GM12878 (cell line): ENCODE results near the gene STK39. TPM values are rescaled to one million over a fixed set of nuclear protein-coding genes. Genes with fewer than 3 reads are reported as not detected.

ENCODE experiments used
- ATAC-seq: fragments of 200-7000 bp; cut with Tn5 transposase; 3 replicates; pipeline ENCODE4 v1.9.1; 2020; ENCODE audit warnings: mild to moderate bottlenecking, moderate library complexity
- BruUV-seq: library from RNA; stranded (reverse); fragments of 400-500 nt; replicated peaks from 2 replicates; lab custom pipeline; 2021; lab: Mats Ljungman, UMichigan
- CTCF ChIA-PET: fragments of 300-600 bp; sonication (Branson Sonifier 250); formaldehyde crosslinking; extraction: SDS; loops from one replicate; lab custom pipeline; 2021; ENCODE audit warnings: inconsistent platforms; lab: Yijun Ruan, JAX
- POLR2A ChIA-PET: fragments of 350-600 bp; formaldehyde crosslinking; extraction: SDS; loops from one replicate; lab custom pipeline; 2021; ENCODE audit warnings: inconsistent platforms; lab: Charles Lee
- RAD21 ChIA-PET: fragments of 300-600 bp; sonication (Branson Sonifier 250); formaldehyde crosslinking; loops from one replicate; lab custom pipeline; 2023; ENCODE audit warnings: antibody characterized with exemption; ENCODE audit not compliant: unreplicated experiment; lab: Charles Lee
- SMC1A ChIA-PET: fragments of 300-600 bp; sonication (Branson Sonifier 250); formaldehyde crosslinking; loops from one replicate; lab custom pipeline; 2023; ENCODE audit not compliant: unreplicated experiment, uncharacterized antibody; lab: Charles Lee
- DNase-seq: peaks from one replicate; pipeline ENCODE4 v3.0.0-alpha.2; 2011; ENCODE audit warnings: low read depth, low spot score
- FAIRE-seq: peaks from 3 replicates; lab custom pipeline; 2011; peaks lifted over from hg19 to GRCh38; lab: Jason Lieb, UNC
- H2AFZ ChIP-seq: 2 replicates; pipeline ENCODE4 v1.6.0; 2011; ENCODE audit warnings: low read depth, low read length, control low read depth; ENCODE audit not compliant: control insufficient read depth
- H3K27ac ChIP-seq: 2 replicates; pipeline ENCODE4 v1.5.1; 2011; ENCODE audit warnings: control low read depth; ENCODE audit not compliant: control insufficient read depth, insufficient read depth
- H3K27me3 ChIP-seq, 2 experiments: replicated peaks in 1 of 2; 2 replicates each; pipeline versions ENCODE4 v1.6.0 to v1.6.1; 2011; ENCODE audit warnings: low read length in 1 of 2; ENCODE audit not compliant: control insufficient read depth in 2 of 2, insufficient read depth in 2 of 2
- H3K36me3 ChIP-seq, 2 experiments: 2 replicates each; pipeline ENCODE4 v1.5.1; 2011; ENCODE audit warnings: low read length in 1 of 2; ENCODE audit not compliant: control insufficient read depth in 2 of 2, insufficient read depth in 2 of 2
- H3K4me1 ChIP-seq: 2 replicates; pipeline ENCODE4 v1.6.1; 2011; ENCODE audit warnings: mild to moderate bottlenecking, low read length, moderate library complexity, mixed read lengths; ENCODE audit not compliant: control insufficient read depth, insufficient read depth
- H3K4me2 ChIP-seq: 2 replicates; pipeline ENCODE4 v1.6.0; 2011; ENCODE audit warnings: control low read depth; ENCODE audit not compliant: control insufficient read depth, insufficient read depth
- H3K4me3 ChIP-seq: fragments of 200-600 bp; sonication (generic); 2 replicates; pipeline ENCODE4 v1.5.1; 2016
- H3K79me2 ChIP-seq: 2 replicates; pipeline ENCODE4 v1.6.0; 2011; ENCODE audit warnings: low read length; ENCODE audit not compliant: control insufficient read depth, insufficient read depth
- H3K9ac ChIP-seq: 2 replicates; pipeline ENCODE4 v1.8.0; 2011; ENCODE audit warnings: low read length, control low read depth, mixed read lengths; ENCODE audit not compliant: control insufficient read depth, insufficient read depth
- H3K9me3 ChIP-seq: replicated peaks from 3 replicates; pipeline ENCODE4 v1.5.1; 2011; ENCODE audit warnings: mild to moderate bottlenecking, low read length; ENCODE audit not compliant: control insufficient read depth, insufficient read depth
- H4K20me1 ChIP-seq: 2 replicates; pipeline ENCODE4 v1.6.0; 2011; ENCODE audit not compliant: control insufficient read depth, insufficient read depth
- EGR1 ChIP-seq, 2 experiments: IDR thresholded peaks; 1 replicate in 1 of 2; 2 replicates in 1 of 2; pipeline ENCODE4 v1.6.1; 2011 to 2012; ENCODE audit warnings: low read depth in 2 of 2, low read length in 2 of 2, borderline replicate concordance in 1 of 2, mild to moderate bottlenecking in 1 of 2, moderate library complexity in 1 of 2
- MEF2B ChIP-seq: fragments of 450-650 bp; IDR thresholded peaks from 2 replicates; pipeline ENCODE4 v1.6.1; 2018; ENCODE audit warnings: mild to moderate bottlenecking, moderate library complexity; ENCODE audit not compliant: partially characterized antibody, poor library complexity, severe bottlenecking
- NR2C1 ChIP-seq: fragments of 450-650 bp; IDR thresholded peaks from 2 replicates; pipeline ENCODE4 v1.6.1; 2017; ENCODE audit warnings: antibody characterized with exemption, mild to moderate bottlenecking, moderate library complexity
- POLR2AphosphoS5 ChIP-seq: IDR thresholded peaks from 2 replicates; pipeline ENCODE4 v1.6.1; 2011; ENCODE audit warnings: mild to moderate bottlenecking, low read length, inconsistent platforms
- SMAD1 ChIP-seq: fragments of 450-650 bp; IDR thresholded peaks from 2 replicates; pipeline ENCODE4 v1.6.1; 2018; ENCODE audit warnings: mild to moderate bottlenecking, low read depth; ENCODE audit not compliant: partially characterized antibody
- ZNF207 ChIP-seq: fragments of 450-650 bp; IDR thresholded peaks from 2 replicates; pipeline ENCODE4 v1.6.1; 2014; ENCODE audit warnings: antibody characterized with exemption, mild to moderate bottlenecking, borderline replicate concordance
- WGBS: methylation state at CpG from one replicate; pipeline ENCODE4 v1.1.6; 2016; ENCODE audit warnings: low lambda C conversion rate; ENCODE audit not compliant: insufficient replicate concordance, insufficient coverage; ENCODE audit errors: missing lambda C conversion rate; 5-methylcytosine and 5-hydroxymethylcytosine counted together
- in situ Hi-C: fragments of 300-500 bp; cut with MboI; formaldehyde crosslinking; loops from 9 replicates; pipeline ENCODE4 v1.14.3; 2018; ENCODE audit warnings: mixed read lengths
- intact Hi-C: fragments of 100-400 bp; cut with micrococcal nuclease; formaldehyde crosslinking; loops from one replicate; pipeline ENCODE4 v1.14.2; 2022; ENCODE audit not compliant: unreplicated experiment
- polyA plus RNA-seq, 11 experiments: library from polyadenylated mRNA; depleted of rRNA in 4 of 11; unstranded in 6 of 11; stranded (reverse) in 5 of 11; fragments of >200 nt; fragmentation: Nextera tagmentation in 4 of 11; fragmentation: Illumina TruSeq in 1 of 11; extraction: Ambion mirVana in 4 of 11; extraction: Trizol in 1 of 11; gene quantifications; 1 replicate in 1 of 11; 2 replicates in 10 of 11; pipeline versions ENCODE4 v1.2.1 to v1.2.3, GENCODE V29; 2011 to 2016; ENCODE audit warnings: inconsistent platforms in 2 of 11, missing spikeins in 2 of 11, low read depth in 1 of 11
- total RNA-seq, 4 experiments: library from RNA; depleted of rRNA in 3 of 4; stranded (reverse); fragments of >200 nt in 3 of 4; fragmentation: Illumina TruSeq in 1 of 4; extraction: Trizol in 1 of 4; gene quantifications; 2 replicates each; pipeline versions ENCODE4 v1.2.1 to v1.2.3, GENCODE V29; 2013 to 2021
- TF ChIP-seq, protein P1 (sequence below): fragments of 450-650 bp; IDR thresholded peaks from 2 replicates; pipeline ENCODE4 v1.6.1; 2018; ENCODE audit warnings: mild to moderate bottlenecking, low read depth, moderate library complexity; ENCODE audit not compliant: partially characterized antibody
- TF ChIP-seq, protein P2 (sequence below): fragments of 450-650 bp; IDR thresholded peaks from 2 replicates; pipeline ENCODE4 v1.6.1; 2017; ENCODE audit warnings: antibody characterized with exemption, mild to moderate bottlenecking, moderate library complexity

Gene STK39
- total and polyA plus RNA-seq, 10 of the 15 experiments (the other 5 are each of a cell fraction or from before 2014, with no cell fraction given), result 0.03 to 0.21 (median 0.07) TPM; not detected in 5

DNA sequence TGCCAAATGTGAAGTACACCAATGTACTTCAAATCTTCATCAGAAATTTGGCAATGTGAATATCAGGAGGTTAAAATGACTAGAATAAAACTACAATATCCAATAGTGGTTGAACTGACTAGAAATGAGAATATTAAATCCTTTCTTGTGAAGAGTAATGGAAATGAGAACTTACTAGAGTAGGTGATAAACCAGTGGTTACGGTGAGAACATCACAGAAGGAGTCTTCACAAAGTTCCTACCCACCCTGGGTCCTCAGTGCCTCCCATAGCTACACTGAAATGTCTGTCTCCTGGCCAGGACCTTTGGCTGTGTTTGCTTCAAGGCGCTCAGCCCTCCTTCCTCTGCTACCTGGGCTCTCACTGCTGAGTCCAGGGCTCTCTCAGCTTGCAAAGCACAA lies 289.7 kb downstream of the STK39 start:
- RAD21 ChIA-PET, result interaction anchor here (1.4 kb wide), 1 partner anchor 161 kb away, joined by 4 read pairs; no protein-coding TSS in a partner anchor
- no peaks in the 10 kb centered on the region for H3K36me3 ChIP-seq

More for the DNA sequence above, 289.7 kb downstream of the STK39 start:
- Histone ChIP-seq H3K79me2 (no peaks in the 10 kb centered on the region), H4K20me1 (no peaks in the 10 kb centered on the region), H3K9ac (no peak overlapping the region), H3K4me2 (no peak overlapping the region), H3K4me3 (no peak overlapping the region), H3K27me3 (no peaks in the 10 kb centered on the region; a peak in 2 of 4 replicates), H3K9me3 (no peaks in the 10 kb centered on the region), H3K4me1 (no peaks in the 10 kb centered on the region), H3K27ac (no peak overlapping the region), H2AFZ (no peak overlapping the region)
- no peak for ATAC-seq
- no peak for FAIRE-seq
- 58% methylated on average over 2 of the region's 2 CpGs for WGBS
- CTCF ChIA-PET, result interaction anchor here (2.0 kb wide), 1 partner anchor 161 kb away, joined by 5 read pairs; no protein-coding TSS in a partner anchor
- POLR2A ChIA-PET, result no interaction called here
- no peak for DNase-seq
- TF ChIP-seq EGR1 (IDR thresholded peaks at IDR 0.05; ENCODE audit: borderline replicate concordance in 1 of 2, low read depth in 2 of 2, low read length in 2 of 2), result no peak
- TF ChIP-seq, protein P1, sequence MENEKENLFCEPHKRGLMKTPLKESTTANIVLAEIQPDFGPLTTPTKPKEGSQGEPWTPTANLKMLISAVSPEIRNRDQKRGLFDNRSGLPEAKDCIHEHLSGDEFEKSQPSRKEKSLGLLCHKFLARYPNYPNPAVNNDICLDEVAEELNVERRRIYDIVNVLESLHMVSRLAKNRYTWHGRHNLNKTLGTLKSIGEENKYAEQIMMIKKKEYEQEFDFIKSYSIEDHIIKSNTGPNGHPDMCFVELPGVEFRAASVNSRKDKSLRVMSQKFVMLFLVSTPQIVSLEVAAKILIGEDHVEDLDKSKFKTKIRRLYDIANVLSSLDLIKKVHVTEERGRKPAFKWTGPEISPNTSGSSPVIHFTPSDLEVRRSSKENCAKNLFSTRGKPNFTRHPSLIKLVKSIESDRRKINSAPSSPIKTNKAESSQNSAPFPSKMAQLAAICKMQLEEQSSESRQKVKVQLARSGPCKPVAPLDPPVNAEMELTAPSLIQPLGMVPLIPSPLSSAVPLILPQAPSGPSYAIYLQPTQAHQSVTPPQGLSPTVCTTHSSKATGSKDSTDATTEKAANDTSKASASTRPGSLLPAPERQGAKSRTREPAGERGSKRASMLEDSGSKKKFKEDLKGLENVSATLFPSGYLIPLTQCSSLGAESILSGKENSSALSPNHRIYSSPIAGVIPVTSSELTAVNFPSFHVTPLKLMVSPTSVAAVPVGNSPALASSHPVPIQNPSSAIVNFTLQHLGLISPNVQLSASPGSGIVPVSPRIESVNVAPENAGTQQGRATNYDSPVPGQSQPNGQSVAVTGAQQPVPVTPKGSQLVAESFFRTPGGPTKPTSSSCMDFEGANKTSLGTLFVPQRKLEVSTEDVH, result no peak
- TF ChIP-seq, protein P2, sequence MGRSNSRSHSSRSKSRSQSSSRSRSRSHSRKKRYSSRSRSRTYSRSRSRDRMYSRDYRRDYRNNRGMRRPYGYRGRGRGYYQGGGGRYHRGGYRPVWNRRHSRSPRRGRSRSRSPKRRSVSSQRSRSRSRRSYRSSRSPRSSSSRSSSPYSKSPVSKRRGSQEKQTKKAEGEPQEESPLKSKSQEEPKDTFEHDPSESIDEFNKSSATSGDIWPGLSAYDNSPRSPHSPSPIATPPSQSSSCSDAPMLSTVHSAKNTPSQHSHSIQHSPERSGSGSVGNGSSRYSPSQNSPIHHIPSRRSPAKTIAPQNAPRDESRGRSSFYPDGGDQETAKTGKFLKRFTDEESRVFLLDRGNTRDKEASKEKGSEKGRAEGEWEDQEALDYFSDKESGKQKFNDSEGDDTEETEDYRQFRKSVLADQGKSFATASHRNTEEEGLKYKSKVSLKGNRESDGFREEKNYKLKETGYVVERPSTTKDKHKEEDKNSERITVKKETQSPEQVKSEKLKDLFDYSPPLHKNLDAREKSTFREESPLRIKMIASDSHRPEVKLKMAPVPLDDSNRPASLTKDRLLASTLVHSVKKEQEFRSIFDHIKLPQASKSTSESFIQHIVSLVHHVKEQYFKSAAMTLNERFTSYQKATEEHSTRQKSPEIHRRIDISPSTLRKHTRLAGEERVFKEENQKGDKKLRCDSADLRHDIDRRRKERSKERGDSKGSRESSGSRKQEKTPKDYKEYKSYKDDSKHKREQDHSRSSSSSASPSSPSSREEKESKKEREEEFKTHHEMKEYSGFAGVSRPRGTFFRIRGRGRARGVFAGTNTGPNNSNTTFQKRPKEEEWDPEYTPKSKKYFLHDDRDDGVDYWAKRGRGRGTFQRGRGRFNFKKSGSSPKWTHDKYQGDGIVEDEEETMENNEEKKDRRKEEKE, result no peak
- no peak for TF ChIP-seq POLR2AphosphoS5
- no peak for TF ChIP-seq MEF2B
- no peak for TF ChIP-seq SMAD1
- TF ChIP-seq NR2C1, result no peak
- TF ChIP-seq ZNF207, result no peak
- intact Hi-C loops, result no loop called here
- in situ Hi-C loops, result no loop called here
- no TSS peak for BruUV-seq
- SMC1A ChIA-PET, result no interaction called here
